Common myeloid progenitor, CD34-positive (primary cell): ENCODE results near the gene ERC2.

Experiments used
- CTCF ChIA-PET: fragments of 350-600 bp; sonication (Branson Sonifier 250); formaldehyde crosslinking; loops from one replicate; lab custom pipeline; 2021; ENCODE audit warnings: antibody characterized with exemption; lab: Charles Lee
- POLR2A ChIA-PET: fragments of 350-600 bp; sonication (Branson Sonifier 250); formaldehyde crosslinking; loops from one replicate; lab custom pipeline; 2021; ENCODE audit warnings: antibody characterized with exemption; lab: Charles Lee
- DNase-seq, 3 donors: peaks; one replicate each; pipeline versions ENCODE4 v3.0.0 to v3.0.0-alpha.2; 2013
- H3K27ac ChIP-seq, 2 experiments: 1 replicate in 1 of 2; 2 replicates in 1 of 2; pipeline ENCODE4 v1.7.0; 2013; ENCODE audit warnings: inconsistent platforms in 2 of 2, low read length in 2 of 2, mild to moderate bottlenecking in 2 of 2, low read depth in 1 of 2, moderate library complexity in 1 of 2; ENCODE audit not compliant: severe bottlenecking in 2 of 2, insufficient read depth in 1 of 2, poor library complexity in 1 of 2
- H3K27me3 ChIP-seq, 5 experiments: replicated peaks in 2 of 5; 1 replicate in 3 of 5; 2 replicates in 2 of 5; pipeline versions ENCODE4 v1.6.1 to v1.7.0; 2013; ENCODE audit warnings: low read length in 4 of 5, mild to moderate bottlenecking in 2 of 5, moderate library complexity in 2 of 5, inconsistent platforms in 1 of 5; ENCODE audit not compliant: insufficient read depth in 5 of 5, control insufficient read depth in 4 of 5
- H3K36me3 ChIP-seq, 4 experiments: 1 replicate in 2 of 4; 2 replicates in 2 of 4; pipeline versions ENCODE4 v1.6.1 to v1.7.0; 2013; ENCODE audit warnings: low read length in 3 of 4, control low read depth in 1 of 4, mild to moderate bottlenecking in 1 of 4; ENCODE audit not compliant: control insufficient read depth in 4 of 4, insufficient read depth in 4 of 4
- H3K4me1 ChIP-seq, 4 experiments: 1 replicate in 3 of 4; 2 replicates in 1 of 4; pipeline versions ENCODE4 v1.6.1 to v1.7.1; 2013; ENCODE audit warnings: low read length in 3 of 4, mild to moderate bottlenecking in 3 of 4, control low read depth in 1 of 4, inconsistent platforms in 1 of 4, moderate library complexity in 1 of 4; ENCODE audit not compliant: control insufficient read depth in 4 of 4, insufficient read depth in 4 of 4; ENCODE audit errors: control extremely low read depth in 1 of 4
- H3K4me3 ChIP-seq, 7 experiments: 1 replicate in 4 of 7; 2 replicates in 3 of 7; pipeline versions ENCODE4 v1.5.1 to v1.7.0; 2013; ENCODE audit warnings: mild to moderate bottlenecking in 7 of 7, low read length in 6 of 7, moderate library complexity in 6 of 7, inconsistent platforms in 2 of 7, low read depth in 2 of 7, control low read depth in 1 of 7; ENCODE audit not compliant: insufficient read depth in 4 of 7, control insufficient read depth in 1 of 7; ENCODE audit errors: extremely low read depth in 1 of 7
- H3K9me3 ChIP-seq, 5 experiments: 1 replicate in 4 of 5; 2 replicates in 1 of 5; pipeline versions ENCODE4 v1.6.1 to v1.7.1; 2013; ENCODE audit warnings: low read length in 4 of 5, mild to moderate bottlenecking in 2 of 5, inconsistent platforms in 1 of 5, low read depth in 1 of 5, moderate library complexity in 1 of 5; ENCODE audit not compliant: control insufficient read depth in 4 of 5, insufficient read depth in 2 of 5; ENCODE audit errors: control extremely low read depth in 1 of 5
- WGBS: methylation state at CpG from one replicate; pipeline ENCODE4 v1.1.5; 2013; ENCODE audit not compliant: insufficient coverage; 5-methylcytosine and 5-hydroxymethylcytosine counted together

ERC2 gene

GRCh38 chr3:55683666-55684270, 784.5 kb downstream of the ERC2 start:
- Histone ChIP-seq H3K4me3 (no peak overlapping the region), H3K4me1 (no peaks in the 10 kb centered on the region), H3K27ac (no peak overlapping the region), H3K9me3 (no peaks in the 10 kb centered on the region), H3K36me3 (no peaks in the 10 kb centered on the region), H3K27me3 (peaks cover 0 to 3% (median 0%) of the 10 kb centered on the region in 5 experiments)
- CTCF ChIA-PET, result no interaction called here
- POLR2A ChIA-PET, result no interaction called here
- DNase-seq, result peak in 1 of 3 donors; percentile 1
- 100% methylated on average over 1 of the region's 12 CpGs for WGBS

- Histone ChIP-seq H3K9me3 (no peaks in the 10 kb centered on the region), H3K27me3 (peaks cover 0 to 3% (median 0%) of the 10 kb centered on the region in 5 experiments), H3K4me3 (no peak overlapping the region), H3K4me1 (no peaks in the 10 kb centered on the region), H3K36me3 (no peaks in the 10 kb centered on the region), H3K27ac (no peak overlapping the region)
- DNase-seq, result no peak
- ChIA-PET POLR2A (no interaction called here), CTCF (no interaction called here)
- 89% methylated on average over 3 of the region's 3 CpGs for WGBS
These were observed 785.8 kb downstream of the ERC2 start for GRCh38 chr3:55682461-55682860.

GRCh38 chr3:55678546-55679216, 789.6 kb downstream of the ERC2 start:
- Histone ChIP-seq H3K4me3 (no peak overlapping the region), H3K27ac (no peak overlapping the region), H3K4me1 (no peaks in the 10 kb centered on the region), H3K9me3 (no peaks in the 10 kb centered on the region), H3K27me3 (peaks cover 0 to 4% (median 0%) of the 10 kb centered on the region in 5 experiments), H3K36me3 (no peaks in the 10 kb centered on the region)
- no peak for DNase-seq
- ChIA-PET POLR2A (no interaction called here), CTCF (no interaction called here)
- WGBS, result 98% methylated on average over 5 of the region's 5 CpGs

- CTCF ChIA-PET, result no interaction called here
- H3K36me3 ChIP-seq, result no peaks in the 10 kb centered on the region
- H3K4me3 ChIP-seq, result no peak overlapping the region
- no peak overlapping the region for H3K27ac ChIP-seq
- 29% methylated on average over 2 of the region's 3 CpGs for WGBS
- POLR2A ChIA-PET, result no interaction called here
- no peak for DNase-seq
- peaks cover 0 to 4% (median 0%) of the 10 kb centered on the region in 5 experiments for H3K27me3 ChIP-seq
- no peaks in the 10 kb centered on the region for H3K9me3 ChIP-seq
- no peaks in the 10 kb centered on the region for H3K4me1 ChIP-seq
These were observed 791.6 kb downstream of the ERC2 start for GRCh38 chr3:55676643-55677042.

GRCh38 chr3:55675478-55675877, 792.8 kb downstream of the ERC2 start:
- Histone ChIP-seq H3K27me3 (peaks cover 0 to 4% (median 0%) of the 10 kb centered on the region in 5 experiments), H3K9me3 (no peaks in the 10 kb centered on the region), H3K4me3 (no peak overlapping the region), H3K27ac (no peak overlapping the region), H3K36me3 (no peaks in the 10 kb centered on the region), H3K4me1 (no peaks in the 10 kb centered on the region)
- CTCF ChIA-PET, result no interaction called here
- 100% methylated on average over 1 of the region's 3 CpGs for WGBS
- POLR2A ChIA-PET, result no interaction called here
- DNase-seq, result no peak

- Histone ChIP-seq H3K4me1 (no peaks in the 10 kb centered on the region), H3K9me3 (no peaks in the 10 kb centered on the region), H3K27me3 (peaks cover 0 to 2% (median 0%) of the 10 kb centered on the region in 5 experiments), H3K27ac (no peak overlapping the region), H3K36me3 (no peaks in the 10 kb centered on the region), H3K4me3 (no peak overlapping the region)
- 50% methylated on average over 2 of the region's 6 CpGs for WGBS
- POLR2A ChIA-PET, result interaction anchor here (0.6 kb wide), 1 partner anchor 44 kb away, joined by 3 read pairs; no protein-coding TSS in a partner anchor
- no peak for DNase-seq
- CTCF ChIA-PET, result no interaction called here
These were observed 794.5 kb downstream of the ERC2 start for GRCh38 chr3:55673764-55674163.

- CTCF ChIA-PET, result interaction anchor here (1.4 kb wide), 1 partner anchor 11 kb away, joined by 3 read pairs; no protein-coding TSS in a partner anchor
- H3K36me3 ChIP-seq, result no peaks in the 10 kb centered on the region
- peaks cover 0 to 6% (median 0%) of the 10 kb centered on the region in 5 experiments for H3K27me3 ChIP-seq
- peaks cover 0 to 2% (median 0%) of the 10 kb centered on the region in 5 experiments for H3K9me3 ChIP-seq
- DNase-seq, result no peak
- H3K4me3 ChIP-seq, result no peak overlapping the region
- H3K27ac ChIP-seq, result no peak overlapping the region
- WGBS, result 94% methylated on average over 2 of the region's 2 CpGs
- no peaks in the 10 kb centered on the region for H3K4me1 ChIP-seq
- POLR2A ChIA-PET, result no interaction called here
These were observed 799.1 kb downstream of the ERC2 start for GRCh38 chr3:55669133-55669532.
